Activated CD4-positive, alpha-beta T cell treated with anti-CD3 and anti-CD28 coated beads, Interleukin-2, Interleukin-6, amounts not matched to agents 100 ng/mL and 50 ng/mL, durations not matched to agents 16 hours and 8 hours (primary cell): ENCODE results near the gene ZC3H4.
"Not testable (repeated sequence)": the region's sequence is repeated elsewhere in the genome, so short reads cannot be mapped to it uniquely, and the experiment has no call there.

ENCODE experiments used
- DNase-seq: peaks from one replicate; pipeline ENCODE4 v3.0.0-alpha.2; 2020

ZC3H4 gene

GRCh38 chr19:47107202-47107952, 6.2 kb downstream of the ZC3H4 start:
- DNase-seq: peak; percentile 74

GRCh38 chr19:47106821-47107201, 6.8 kb downstream of the ZC3H4 start:
- peak; percentile 11 for DNase-seq

GRCh38 chr19:47105874-47106273, 7.7 kb downstream of the ZC3H4 start:
- no peak for DNase-seq

GRCh38 chr19:47104680-47105079, 8.9 kb downstream of the ZC3H4 start:
- no peak for DNase-seq

- DNase-seq: no peak
These were observed 11.1 kb downstream of the ZC3H4 start for GRCh38 chr19:47102346-47103060.

- DNase-seq: not testable (repeated sequence)
These were observed 12.5 kb downstream of the ZC3H4 start for GRCh38 chr19:47101116-47101515.

GRCh38 chr19:47100290-47100689, 13.3 kb downstream of the ZC3H4 start:
- peak; percentile 34 for DNase-seq

GRCh38 chr19:47099576-47100050, 14.0 kb downstream of the ZC3H4 start:
- no peak for DNase-seq

- no peak for DNase-seq
These were observed 15.0 kb downstream of the ZC3H4 start for GRCh38 chr19:47098608-47099007.

- no peak for DNase-seq
These were observed 16.0 kb downstream of the ZC3H4 start for GRCh38 chr19:47097396-47098201.

- DNase-seq: no peak
These were observed 16.9 kb downstream of the ZC3H4 start for GRCh38 chr19:47096721-47097120.

- DNase-seq: no peak
These were observed 17.4 kb downstream of the ZC3H4 start for GRCh38 chr19:47096100-47096704.

GRCh38 chr19:47095476-47096099, 18.0 kb downstream of the ZC3H4 start:
- DNase-seq: peak; percentile 39

GRCh38 chr19:47094557-47095475, 18.8 kb downstream of the ZC3H4 start:
- DNase-seq: peak; percentile 90

- DNase-seq: peak; percentile 79
These were observed 19.7 kb downstream of the ZC3H4 start for GRCh38 chr19:47093841-47094240.

- peak; percentile 64 for DNase-seq
These were observed 20.3 kb downstream of the ZC3H4 start for GRCh38 chr19:47093254-47093653.

GRCh38 chr19:47089767-47090350, 23.7 kb downstream of the ZC3H4 start:
- DNase-seq: no peak

- DNase-seq: no peak
These were observed 27.3 kb downstream of the ZC3H4 start for GRCh38 chr19:47086280-47086679.

- no peak for DNase-seq
These were observed 28.6 kb downstream of the ZC3H4 start for GRCh38 chr19:47084879-47085439.

GRCh38 chr19:47082493-47082892, 31.1 kb downstream of the ZC3H4 start:
- no peak for DNase-seq

GRCh38 chr19:47081095-47081494, 32.5 kb downstream of the ZC3H4 start:
- DNase-seq: no peak
